ENCODE results near the gene WFDC1.
"Not testable (repeated sequence)": the region's sequence is repeated elsewhere in the genome, so short reads cannot be mapped to it uniquely, and the experiment has no call there.

WFDC1 gene

DNA sequence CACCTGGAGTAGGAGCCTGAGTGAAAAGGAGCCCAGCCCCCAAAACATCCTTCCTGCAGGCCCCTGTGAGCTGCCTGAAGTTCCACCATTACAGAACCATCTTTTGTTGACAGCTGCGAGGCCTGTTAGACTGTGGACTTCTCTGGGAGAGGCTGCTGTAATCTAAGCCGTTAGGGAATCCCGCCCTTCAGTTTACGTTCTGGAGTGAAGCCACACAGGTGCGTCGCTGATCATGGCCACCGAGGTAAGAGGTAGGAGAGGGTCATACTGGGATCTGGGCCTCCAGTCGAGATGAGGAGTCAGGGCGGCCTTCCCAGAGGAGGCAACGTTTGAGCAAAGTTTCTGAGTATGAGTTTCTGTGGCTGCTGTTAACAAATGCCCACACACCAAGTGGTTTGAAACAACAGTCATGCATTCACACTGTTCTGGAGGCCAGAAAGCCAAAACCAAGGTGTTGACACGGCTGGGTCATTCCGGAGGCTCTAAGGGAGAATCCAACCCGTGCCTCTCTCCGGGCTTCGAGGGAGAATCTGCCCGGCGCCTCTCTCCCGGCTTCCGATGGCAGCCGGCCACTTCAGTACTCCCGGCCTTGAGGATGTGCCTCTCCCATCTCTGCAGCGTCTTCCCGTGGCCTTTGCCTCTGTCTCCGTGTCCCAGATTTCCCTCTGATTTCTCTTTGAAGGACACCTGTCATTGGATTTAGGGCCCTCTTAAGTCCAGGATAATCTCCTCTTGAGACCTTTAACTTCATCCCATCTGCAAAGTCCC is 47.0 kb downstream of the WFDC1 start:
- POLR2A ChIA-PET = no interaction called here
- CTCF ChIA-PET = no interaction called here
- TF ChIP-seq, protein P1, sequence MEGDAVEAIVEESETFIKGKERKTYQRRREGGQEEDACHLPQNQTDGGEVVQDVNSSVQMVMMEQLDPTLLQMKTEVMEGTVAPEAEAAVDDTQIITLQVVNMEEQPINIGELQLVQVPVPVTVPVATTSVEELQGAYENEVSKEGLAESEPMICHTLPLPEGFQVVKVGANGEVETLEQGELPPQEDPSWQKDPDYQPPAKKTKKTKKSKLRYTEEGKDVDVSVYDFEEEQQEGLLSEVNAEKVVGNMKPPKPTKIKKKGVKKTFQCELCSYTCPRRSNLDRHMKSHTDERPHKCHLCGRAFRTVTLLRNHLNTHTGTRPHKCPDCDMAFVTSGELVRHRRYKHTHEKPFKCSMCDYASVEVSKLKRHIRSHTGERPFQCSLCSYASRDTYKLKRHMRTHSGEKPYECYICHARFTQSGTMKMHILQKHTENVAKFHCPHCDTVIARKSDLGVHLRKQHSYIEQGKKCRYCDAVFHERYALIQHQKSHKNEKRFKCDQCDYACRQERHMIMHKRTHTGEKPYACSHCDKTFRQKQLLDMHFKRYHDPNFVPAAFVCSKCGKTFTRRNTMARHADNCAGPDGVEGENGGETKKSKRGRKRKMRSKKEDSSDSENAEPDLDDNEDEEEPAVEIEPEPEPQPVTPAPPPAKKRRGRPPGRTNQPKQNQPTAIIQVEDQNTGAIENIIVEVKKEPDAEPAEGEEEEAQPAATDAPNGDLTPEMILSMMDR (IDR thresholded peaks at IDR 0.05; ENCODE audit: control extremely low read depth, extremely low read depth, low read depth, missing control alignments) = no peak
- DNase-seq (ENCODE audit: extremely low spot score) = no peak

DNA sequence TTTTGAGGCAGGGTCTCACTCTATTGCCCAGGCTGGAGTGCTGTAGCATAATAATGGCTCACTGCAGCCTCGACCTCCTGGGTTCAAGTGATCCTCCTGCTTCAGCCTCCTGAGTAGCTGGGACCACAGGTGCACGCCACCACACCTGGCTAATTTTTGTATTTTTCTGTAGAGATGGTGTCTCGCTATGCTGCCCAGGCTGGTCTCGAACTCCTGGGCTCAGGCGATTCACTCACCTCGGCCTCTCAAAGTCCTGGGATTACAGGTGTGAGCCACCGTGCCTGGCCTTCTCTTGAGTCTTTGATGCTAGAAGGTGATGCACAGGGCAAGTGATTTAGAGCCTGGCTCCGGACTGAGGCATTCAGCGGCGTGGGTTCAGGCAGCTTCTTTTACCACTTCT is 49.1 kb downstream of the WFDC1 start:
- POLR2A ChIA-PET, CTCF ChIA-PET: not testable (repeated sequence)

DNA sequence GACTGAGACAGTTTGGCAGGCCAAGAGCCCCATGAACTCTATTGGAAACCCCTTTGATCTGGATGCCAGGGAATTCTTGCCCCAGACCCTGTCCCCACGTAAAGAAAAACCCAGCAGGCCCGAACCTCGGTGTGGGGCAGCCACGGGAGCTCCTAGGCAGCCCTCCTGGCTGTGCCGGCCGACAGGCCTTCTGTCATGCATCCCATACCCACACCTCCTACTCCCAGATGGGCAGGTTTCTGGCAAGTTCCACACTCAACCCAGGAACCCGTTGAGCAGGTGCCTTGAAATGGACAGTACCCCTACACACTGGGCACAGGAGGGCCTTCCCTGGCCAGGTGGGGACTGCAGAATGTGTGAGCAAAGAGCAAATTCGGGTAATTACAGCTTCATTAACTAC is 50.1 kb downstream of the WFDC1 start:
- TF ChIP-seq, protein P1 (IDR thresholded peaks at IDR 0.05; ENCODE audit: control extremely low read depth, extremely low read depth, low read depth, missing control alignments) = no peak
- ChIA-PET CTCF (no interaction called here), POLR2A (no interaction called here)
- no peak for DNase-seq (ENCODE audit: extremely low spot score)

More for the DNA sequence above, 49.1 kb downstream of the WFDC1 start:
- not testable (repeated sequence) for DNase-seq (ENCODE audit: extremely low spot score)

DNA sequence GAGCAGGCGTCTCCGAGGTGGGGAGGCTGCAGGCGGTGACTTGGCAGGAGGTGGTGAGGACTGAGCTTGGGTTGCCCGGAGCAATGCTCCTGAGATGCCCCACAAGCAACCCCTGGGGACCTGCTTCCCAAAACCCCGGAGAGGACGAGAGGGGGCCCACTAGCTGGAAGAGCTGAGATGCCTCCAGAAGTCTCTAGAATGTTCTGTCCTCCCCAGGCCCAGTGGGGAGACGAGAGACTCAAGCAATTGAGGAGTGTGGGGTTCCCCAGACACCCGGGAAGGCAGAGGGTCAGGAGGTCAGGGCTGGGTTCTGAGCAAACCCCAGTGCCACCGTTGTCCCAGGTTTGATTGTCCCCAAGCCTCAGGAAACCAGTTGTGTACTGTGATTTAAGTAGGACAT is 52.5 kb downstream of the WFDC1 start:
- TF ChIP-seq, protein P1 (IDR thresholded peaks at IDR 0.05; ENCODE audit: control extremely low read depth, extremely low read depth, low read depth, missing control alignments) = no peak
- ChIA-PET CTCF (no interaction called here), POLR2A (no interaction called here)
- no peak for DNase-seq (ENCODE audit: extremely low spot score)

DNA sequence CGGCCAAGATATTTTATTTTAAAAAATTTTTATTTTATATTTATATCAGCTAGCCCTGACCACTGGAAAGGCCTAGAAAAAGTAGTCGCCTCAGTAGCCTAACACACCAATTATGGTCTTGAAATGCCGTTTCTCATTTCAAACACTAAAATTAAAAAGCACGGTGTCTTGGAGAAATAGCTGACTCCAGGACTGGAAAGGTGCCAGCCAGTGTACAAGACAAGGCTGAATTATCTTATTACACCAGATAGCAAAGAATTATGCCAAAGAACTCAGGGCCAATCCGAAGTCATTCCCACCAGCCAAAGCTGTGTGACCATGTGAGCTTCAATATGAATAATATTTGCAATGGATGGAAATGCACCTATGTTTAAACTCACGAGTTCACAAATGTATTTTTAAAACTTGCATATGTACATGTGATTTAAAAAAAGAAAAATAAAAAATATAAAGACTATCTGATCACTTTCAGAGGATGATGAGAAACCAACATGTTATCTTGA is 53.8 kb downstream of the WFDC1 start:
- TF ChIP-seq, protein P1 (IDR thresholded peaks at IDR 0.05; ENCODE audit: control extremely low read depth, extremely low read depth, low read depth, missing control alignments) = no peak
- ChIA-PET POLR2A (no interaction called here), CTCF (no interaction called here)
- DNase-seq (ENCODE audit: extremely low spot score) = no peak

DNA sequence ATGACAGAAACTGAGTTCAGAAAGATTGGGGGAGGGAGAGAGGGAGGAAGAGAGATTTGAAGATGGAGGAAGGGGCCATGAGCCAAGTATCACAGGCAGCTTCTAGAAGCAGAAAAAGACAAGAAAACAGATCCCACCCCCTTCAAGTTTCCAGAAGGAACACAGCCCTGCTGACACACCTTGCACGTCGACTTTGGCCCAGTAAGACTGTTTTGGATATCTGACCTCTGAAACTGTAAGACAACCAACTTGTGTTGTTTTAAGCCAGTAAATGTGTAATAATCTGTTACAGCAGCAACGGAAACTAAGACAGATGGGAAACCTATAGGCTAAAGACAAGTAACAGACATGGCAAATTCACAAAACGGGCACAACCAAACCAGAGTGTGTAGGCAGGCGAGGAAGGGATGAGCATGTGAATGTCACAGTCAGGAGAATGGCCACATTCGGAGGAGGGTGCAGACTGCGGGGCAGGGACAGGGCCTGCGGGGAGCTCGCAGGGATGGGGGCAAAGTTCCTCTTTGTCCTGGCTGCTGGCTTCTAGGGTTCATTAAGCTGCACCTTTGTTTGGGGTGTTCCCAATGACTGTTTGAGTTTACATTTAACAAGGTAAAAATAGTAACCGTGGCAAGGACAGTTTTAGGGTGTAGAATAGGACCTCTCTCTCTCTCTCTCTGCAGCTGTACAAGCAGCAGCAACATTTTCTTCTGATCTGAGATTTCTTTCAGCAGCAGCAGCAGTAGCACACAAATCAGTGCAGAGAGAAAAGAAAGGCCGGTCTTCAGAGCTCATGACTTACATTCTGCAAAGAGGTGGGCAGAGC is 55.4 kb downstream of the WFDC1 start:
- TF ChIP-seq, protein P1 (IDR thresholded peaks at IDR 0.05; ENCODE audit: control extremely low read depth, extremely low read depth, low read depth, missing control alignments) = no peak
- ChIA-PET POLR2A (no interaction called here), CTCF (no interaction called here)
- no peak for DNase-seq (ENCODE audit: extremely low spot score)

All from GM10248 (cell line).